ENCODE measurements around the gene ZNF22.

ZNF22 gene

DNA sequence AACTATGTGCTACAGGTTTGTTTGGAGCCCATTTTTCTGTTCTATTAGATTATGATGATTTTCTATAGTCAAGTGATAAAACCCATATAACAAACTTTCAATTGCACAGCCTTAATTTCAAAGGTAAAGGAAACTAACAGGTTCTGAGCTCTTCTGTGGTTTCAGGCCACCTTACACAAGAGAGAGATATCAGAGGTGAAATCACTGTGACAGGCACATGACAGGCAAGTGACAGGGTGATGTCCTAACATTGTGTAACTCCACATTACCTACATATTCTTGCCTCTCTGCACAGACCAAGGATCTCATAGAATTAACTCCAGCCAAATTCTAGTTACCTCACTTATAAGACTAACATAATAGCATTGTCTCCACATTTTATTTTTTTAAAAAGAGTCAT is 35.0 kb downstream of the ZNF22 start:
- no peak for DNase-seq

DNA sequence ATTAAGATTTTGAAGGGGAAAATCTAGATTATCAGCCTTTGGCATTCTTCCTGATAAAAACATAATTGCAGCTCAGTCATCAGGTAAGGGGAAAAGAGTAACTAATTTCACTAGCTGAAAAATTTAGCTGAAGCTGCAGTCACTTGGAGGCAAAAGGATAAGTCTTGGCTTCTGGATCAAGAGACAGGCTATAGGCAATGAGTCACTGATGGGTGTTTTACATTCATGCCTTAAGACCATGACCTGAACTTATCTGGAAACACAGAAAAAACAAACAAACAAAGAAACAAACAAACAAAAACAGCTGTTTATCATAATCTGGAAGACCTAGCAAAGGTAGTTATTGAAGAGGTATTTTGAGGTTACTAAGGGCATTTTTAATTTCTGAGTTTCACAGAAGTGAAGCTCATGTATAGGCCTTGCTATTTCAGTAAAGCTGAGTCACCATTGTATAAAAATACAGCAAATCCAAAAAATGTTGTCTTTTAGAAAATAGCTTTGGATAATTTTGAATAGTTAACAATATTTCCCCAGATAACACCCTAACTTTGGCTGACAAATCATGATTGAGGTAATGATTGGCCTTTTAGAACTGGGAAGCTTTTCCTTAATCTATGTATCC is 40.3 kb downstream of the ZNF22 start:
- no peak for DNase-seq

DNA sequence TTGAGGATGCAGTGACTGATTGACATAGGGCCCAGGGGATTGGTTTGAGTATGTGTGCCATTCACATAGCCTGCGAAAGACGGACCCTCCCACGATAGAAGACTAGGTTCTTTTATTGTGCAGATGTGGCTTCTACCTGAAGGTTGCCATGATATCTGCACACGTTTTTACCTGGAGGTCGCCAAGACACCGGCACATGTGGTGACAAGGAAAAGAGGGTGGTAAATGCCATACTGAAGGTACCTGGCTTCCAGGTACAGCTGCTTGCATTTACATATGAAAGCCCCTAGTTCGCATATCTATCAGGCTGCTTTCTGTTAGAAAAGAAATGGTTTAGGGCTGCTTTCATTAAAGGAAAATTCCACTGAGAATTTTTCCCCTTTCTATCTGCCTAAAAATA is 43.6 kb downstream of the ZNF22 start:
- no peak for DNase-seq

DNA sequence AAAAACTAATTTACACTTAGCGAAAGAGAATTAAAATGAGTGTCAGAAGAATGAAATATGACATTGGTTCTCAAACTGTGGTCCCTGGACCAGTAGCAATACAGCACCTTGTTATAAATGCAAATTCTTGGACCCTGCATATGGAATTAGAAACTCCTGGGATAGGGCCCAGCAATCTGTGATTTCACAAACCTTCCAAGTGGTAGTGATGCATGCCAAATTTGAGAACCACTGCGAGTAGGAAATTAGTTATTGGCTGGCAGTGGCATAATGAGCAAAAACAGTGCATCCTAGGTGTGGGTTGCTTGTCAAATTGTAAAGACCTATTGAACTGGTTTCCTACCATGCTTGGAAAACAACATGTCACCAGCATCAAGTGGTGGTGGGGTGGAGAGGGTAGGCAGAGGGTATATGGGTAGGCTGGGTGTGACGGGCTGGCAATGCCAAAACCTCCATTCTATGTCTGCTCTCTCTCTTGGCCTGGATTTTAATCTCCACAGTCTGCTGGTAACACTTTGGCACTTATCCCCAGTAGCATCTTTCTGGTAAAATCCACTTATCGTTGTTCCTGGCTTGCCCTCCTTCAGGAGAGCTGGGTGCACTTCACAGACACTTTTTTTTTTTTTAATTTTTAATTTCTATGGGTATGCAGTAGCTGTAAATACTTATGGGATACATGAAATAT is 50.0 kb downstream of the ZNF22 start:
- no peak for DNase-seq

DNA sequence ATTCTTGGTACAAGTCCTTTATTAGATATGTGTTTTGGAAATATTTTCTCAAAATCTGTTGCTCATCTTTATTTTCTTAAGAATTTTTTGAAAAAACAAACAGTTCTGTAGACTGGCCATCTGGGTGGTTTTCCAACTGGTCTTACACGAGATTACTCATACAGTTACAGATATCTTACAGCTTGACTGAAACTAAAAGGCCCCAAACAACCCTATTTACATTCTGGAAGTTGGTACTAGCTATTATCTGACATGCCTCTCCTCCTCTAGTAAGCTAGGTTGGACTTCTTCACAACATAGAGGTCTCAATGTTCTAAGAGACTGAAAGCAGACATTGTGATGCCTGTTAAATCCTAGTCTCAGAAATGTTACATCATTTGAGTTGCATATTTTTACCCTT is 52.0 kb downstream of the ZNF22 start:
- DNase-seq: no peak

DNA sequence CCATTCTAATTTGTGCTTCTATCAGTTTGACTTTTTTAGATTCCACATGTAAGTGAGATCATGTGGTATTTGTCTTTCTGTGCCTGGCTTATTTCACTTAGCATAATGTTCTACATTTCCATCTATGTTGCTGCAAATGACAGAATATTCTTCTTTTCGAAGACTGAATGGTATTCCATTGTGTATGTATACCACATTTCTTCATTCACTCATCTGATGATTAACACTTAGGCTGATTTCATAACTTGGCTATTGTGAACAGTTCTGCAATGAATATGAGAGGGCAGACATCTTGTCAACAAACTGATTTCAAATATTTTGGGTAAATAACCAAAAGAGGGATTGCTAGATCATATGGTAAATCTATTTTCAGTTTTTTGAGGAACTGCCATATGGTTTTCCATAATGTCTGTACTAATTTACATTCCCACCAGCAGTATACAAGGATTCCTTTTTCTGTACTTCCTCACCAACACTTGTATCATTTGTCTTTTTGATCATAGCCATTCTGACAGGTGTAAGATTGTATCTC is 52.9 kb downstream of the ZNF22 start:
- DNase-seq: no peak

All from NCI-H510A (cell line).